ENCODE results near the gene IGSF9B. TPM values are rescaled to one million over a fixed set of nuclear protein-coding genes. Genes with fewer than 3 reads are reported as not detected.

The IGSF9B gene
- total and polyA plus RNA-seq, 2 of the 13 experiments (the other 11 are each of a cell fraction or from before 2014, with no cell fraction given), result not detected

GRCh38 chr11:133872160-133872559 lies 84.6 kb downstream of the IGSF9B start (continued):
- TF ChIP-seq, protein P1, sequence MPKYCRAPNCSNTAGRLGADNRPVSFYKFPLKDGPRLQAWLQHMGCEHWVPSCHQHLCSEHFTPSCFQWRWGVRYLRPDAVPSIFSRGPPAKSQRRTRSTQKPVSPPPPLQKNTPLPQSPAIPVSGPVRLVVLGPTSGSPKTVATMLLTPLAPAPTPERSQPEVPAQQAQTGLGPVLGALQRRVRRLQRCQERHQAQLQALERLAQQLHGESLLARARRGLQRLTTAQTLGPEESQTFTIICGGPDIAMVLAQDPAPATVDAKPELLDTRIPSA (CRISPR knock-in tag; IDR thresholded peaks at IDR 0.05; ENCODE audit: borderline replicate concordance), result no peak

DNA sequence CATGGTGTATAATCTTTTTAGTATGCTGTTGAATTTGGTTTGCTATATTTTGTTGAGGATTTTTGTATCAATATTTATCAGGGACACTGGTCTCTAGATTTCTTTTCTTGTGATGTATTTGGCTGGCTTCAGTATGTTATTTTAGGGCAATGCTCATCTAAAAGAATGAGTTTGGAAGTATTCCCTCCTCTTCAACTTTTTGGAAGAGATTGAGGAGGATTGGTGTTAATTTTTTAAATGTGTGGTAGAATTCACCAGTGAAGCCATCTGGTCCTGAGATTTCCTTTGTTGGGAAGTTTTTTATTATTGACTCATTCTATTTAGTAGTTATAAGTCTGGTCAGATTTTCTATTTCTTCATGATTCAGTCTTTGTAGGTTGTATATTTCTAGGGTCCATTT lies 89.3 kb downstream of the IGSF9B start:
- ATAC-seq (no peak), FAIRE-seq (no peak), DNase-seq (ENCODE audit: low spot score) (no peak)
- BruUV-seq (replicated peaks), result no TSS peak
- Histone ChIP-seq H3K36me3 (replicated peaks in 1 of 2; ENCODE audit: control insufficient read depth in 1 of 2, insufficient read depth in 2 of 2, low read length in 2 of 2) (no peaks in the 10 kb centered on the region), H2AFZ (ENCODE audit: low read length) (no peak overlapping the region), H4K20me1 (ENCODE audit: insufficient read depth, low read length) (no peaks in the 10 kb centered on the region), H3K4me1 (ENCODE audit: insufficient read depth, low read length) (no peaks in the 10 kb centered on the region), H3K9me3 (ENCODE audit: low read length) (no peaks in the 10 kb centered on the region), H3K27me3 (ENCODE audit: control insufficient read depth in 1 of 2, insufficient read depth in 2 of 2, low read length in 2 of 2) (no peaks in the 10 kb centered on the region), H3K27ac (ENCODE audit: extremely low read length, insufficient read depth, low read length) (no peak overlapping the region), H3K79me2 (ENCODE audit: insufficient read depth, low read length) (no peaks in the 10 kb centered on the region), H3K4me3 (replicated peaks in 1 of 3; ENCODE audit: insufficient read depth in 1 of 3, low read depth in 2 of 3, low read length in 3 of 3) (no peak overlapping the region), H3K9ac (ENCODE audit: insufficient read depth, low read depth, low read length) (no peak overlapping the region), H3K4me2 (ENCODE audit: low read depth, low read length) (no peak overlapping the region)
- TF ChIP-seq NFKB2 (CRISPR knock-in tag; IDR thresholded peaks at IDR 0.05; ENCODE audit: borderline replicate concordance) (no peak), KLF11 (CRISPR knock-in tag; IDR thresholded peaks at IDR 0.05) (no peak), ZNF839 (CRISPR knock-in tag; IDR thresholded peaks at IDR 0.05; ENCODE audit: borderline replicate concordance) (no peak)
- POLR2A ChIA-PET, result no interaction called here
- CTCF ChIA-PET (ENCODE audit: low intra/inter-chr PET ratio, low total read pairs), result no interaction called here
- intact Hi-C loops (cut with micrococcal nuclease; ENCODE audit: unreplicated experiment) (no loop called here), in situ Hi-C loops (cut with HindIII; ENCODE audit: extremely low pct_ligation_motif_present, low pct_unique_long_range_greater_than_20kb) (no loop called here)

DNA sequence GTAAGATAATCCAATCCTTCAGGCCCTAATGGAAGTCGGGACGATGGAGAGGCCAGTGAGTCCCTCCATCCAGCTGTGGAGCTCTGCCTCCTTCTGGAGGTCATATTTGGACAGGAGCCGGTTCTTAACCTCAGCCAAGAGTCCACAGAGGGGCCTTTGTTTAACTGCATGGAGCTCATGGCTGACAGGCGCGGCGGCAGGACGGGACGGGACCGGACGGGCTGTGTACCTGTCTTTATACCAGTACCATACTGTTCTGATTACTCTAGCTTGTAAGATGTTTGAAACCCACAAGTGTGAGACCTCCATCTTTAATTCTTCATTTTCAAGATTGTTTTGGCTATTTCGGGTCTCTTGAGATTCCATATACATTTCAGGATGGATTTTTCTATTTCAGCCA lies 91.3 kb downstream of the IGSF9B start:
- H3K36me3 ChIP-seq (replicated peaks in 1 of 2; ENCODE audit: control insufficient read depth in 1 of 2, insufficient read depth in 2 of 2, low read length in 2 of 2), result no peaks in the 10 kb centered on the region
- DNase-seq (ENCODE audit: low spot score) (no peak), ATAC-seq (no peak), FAIRE-seq (no peak)
- no peak overlapping the region for H3K4me3 ChIP-seq (replicated peaks in 1 of 3; ENCODE audit: insufficient read depth in 1 of 3, low read depth in 2 of 3, low read length in 3 of 3)
- ChIA-PET POLR2A (no interaction called here), CTCF (ENCODE audit: low intra/inter-chr PET ratio, low total read pairs) (no interaction called here)
- H3K9ac ChIP-seq (ENCODE audit: insufficient read depth, low read depth, low read length), result no peak overlapping the region
- intact Hi-C loops (cut with micrococcal nuclease; ENCODE audit: unreplicated experiment) (no loop called here), in situ Hi-C loops (cut with HindIII; ENCODE audit: extremely low pct_ligation_motif_present, low pct_unique_long_range_greater_than_20kb) (no loop called here)
- WGBS (ENCODE audit: low lambda C conversion rate), result 55% methylated on average over 11 of the region's 11 CpGs
- TF ChIP-seq, protein P2, sequence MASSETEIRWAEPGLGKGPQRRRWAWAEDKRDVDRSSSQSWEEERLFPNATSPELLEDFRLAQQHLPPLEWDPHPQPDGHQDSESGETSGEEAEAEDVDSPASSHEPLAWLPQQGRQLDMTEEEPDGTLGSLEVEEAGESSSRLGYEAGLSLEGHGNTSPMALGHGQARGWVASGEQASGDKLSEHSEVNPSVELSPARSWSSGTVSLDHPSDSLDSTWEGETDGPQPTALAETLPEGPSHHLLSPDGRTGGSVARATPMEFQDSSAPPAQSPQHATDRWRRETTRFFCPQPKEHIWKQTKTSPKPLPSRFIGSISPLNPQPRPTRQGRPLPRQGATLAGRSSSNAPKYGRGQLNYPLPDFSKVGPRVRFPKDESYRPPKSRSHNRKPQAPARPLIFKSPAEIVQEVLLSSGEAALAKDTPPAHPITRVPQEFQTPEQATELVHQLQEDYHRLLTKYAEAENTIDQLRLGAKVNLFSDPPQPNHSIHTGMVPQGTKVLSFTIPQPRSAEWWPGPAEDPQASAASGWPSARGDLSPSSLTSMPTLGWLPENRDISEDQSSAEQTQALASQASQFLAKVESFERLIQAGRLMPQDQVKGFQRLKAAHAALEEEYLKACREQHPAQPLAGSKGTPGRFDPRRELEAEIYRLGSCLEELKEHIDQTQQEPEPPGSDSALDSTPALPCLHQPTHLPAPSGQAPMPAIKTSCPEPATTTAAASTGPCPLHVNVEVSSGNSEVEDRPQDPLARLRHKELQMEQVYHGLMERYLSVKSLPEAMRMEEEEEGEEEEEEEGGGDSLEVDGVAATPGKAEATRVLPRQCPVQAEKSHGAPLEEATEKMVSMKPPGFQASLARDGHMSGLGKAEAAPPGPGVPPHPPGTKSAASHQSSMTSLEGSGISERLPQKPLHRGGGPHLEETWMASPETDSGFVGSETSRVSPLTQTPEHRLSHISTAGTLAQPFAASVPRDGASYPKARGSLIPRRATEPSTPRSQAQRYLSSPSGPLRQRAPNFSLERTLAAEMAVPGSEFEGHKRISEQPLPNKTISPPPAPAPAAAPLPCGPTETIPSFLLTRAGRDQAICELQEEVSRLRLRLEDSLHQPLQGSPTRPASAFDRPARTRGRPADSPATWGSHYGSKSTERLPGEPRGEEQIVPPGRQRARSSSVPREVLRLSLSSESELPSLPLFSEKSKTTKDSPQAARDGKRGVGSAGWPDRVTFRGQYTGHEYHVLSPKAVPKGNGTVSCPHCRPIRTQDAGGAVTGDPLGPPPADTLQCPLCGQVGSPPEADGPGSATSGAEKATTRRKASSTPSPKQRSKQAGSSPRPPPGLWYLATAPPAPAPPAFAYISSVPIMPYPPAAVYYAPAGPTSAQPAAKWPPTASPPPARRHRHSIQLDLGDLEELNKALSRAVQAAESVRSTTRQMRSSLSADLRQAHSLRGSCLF (CRISPR knock-in tag; IDR thresholded peaks at IDR 0.05; ENCODE audit: borderline replicate concordance), result no peak
- no peak for TF ChIP-seq STAT6 (CRISPR knock-in tag; IDR thresholded peaks at IDR 0.05; ENCODE audit: borderline replicate concordance)
- no peak for TF ChIP-seq POGZ (CRISPR knock-in tag; IDR thresholded peaks at IDR 0.05)
- TF ChIP-seq ZBTB7A (CRISPR knock-in tag; IDR thresholded peaks at IDR 0.05), result no peak
- no peak for TF ChIP-seq ZNF17 (CRISPR knock-in tag; IDR thresholded peaks at IDR 0.05)
- H3K9me3 ChIP-seq (ENCODE audit: low read length), result no peaks in the 10 kb centered on the region
- H4K20me1 ChIP-seq (ENCODE audit: insufficient read depth, low read length), result no peaks in the 10 kb centered on the region
- H3K4me1 ChIP-seq (ENCODE audit: insufficient read depth, low read length), result no peaks in the 10 kb centered on the region
- BruUV-seq (replicated peaks), result no TSS peak
- no peaks in the 10 kb centered on the region for H3K27me3 ChIP-seq (ENCODE audit: control insufficient read depth in 1 of 2, insufficient read depth in 2 of 2, low read length in 2 of 2)
- no peak overlapping the region for H3K4me2 ChIP-seq (ENCODE audit: low read depth, low read length)
- no peak overlapping the region for H2AFZ ChIP-seq (ENCODE audit: low read length)
- H3K27ac ChIP-seq (ENCODE audit: extremely low read length, insufficient read depth, low read length), result no peak overlapping the region
- no peaks in the 10 kb centered on the region for H3K79me2 ChIP-seq (ENCODE audit: insufficient read depth, low read length)
